Hepatocyte (in vitro differentiated cells): Measurements from ENCODE around the gene LRRC27.

ENCODE experiments used
- CTCF ChIP-seq: fragments of 200-600 bp; sonication (generic); IDR thresholded peaks from 2 replicates; pipeline ENCODE4 v1.5.1; 2016; ENCODE audit warnings: antibody characterized with exemption, mild to moderate bottlenecking; ENCODE audit not compliant: poor library complexity
- EZH2phosphoT487 ChIP-seq: fragments of 200-600 bp; sonication (generic); IDR thresholded peaks from one replicate; pipeline ENCODE4 v1.6.1; 2018; ENCODE audit warnings: antibody characterized with exemption, mild to moderate bottlenecking, low read depth, moderate library complexity; ENCODE audit not compliant: unreplicated experiment, severe bottlenecking

GRCh38 chr10:132385721-132386418, 53.9 kb downstream of the LRRC27 start:
- TF ChIP-seq CTCF (no peak), EZH2phosphoT487 (no peak)
